ENCODE results near the gene HCN3.

DNA sequence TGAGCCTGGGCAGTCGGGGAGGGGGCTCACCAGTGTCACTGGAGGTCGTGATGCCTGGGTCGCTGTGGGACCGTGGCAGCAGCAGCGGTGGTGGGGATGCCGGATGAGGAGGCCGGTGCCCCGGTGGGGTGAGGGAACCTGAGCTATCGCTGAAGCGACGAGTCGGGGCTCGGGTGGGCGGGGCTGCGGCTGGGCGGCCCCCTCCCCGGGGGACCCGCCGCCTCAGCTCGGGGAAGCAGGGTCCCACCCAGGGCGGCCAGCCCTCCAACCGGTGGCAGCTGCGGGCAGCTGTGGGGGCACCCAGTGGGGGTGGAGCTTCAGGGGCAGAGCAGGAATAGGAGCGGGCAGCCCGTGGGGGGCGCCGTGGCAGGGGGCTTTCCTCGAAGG lies 27.0 kb upstream of the HCN3 start:
- TF ChIP-seq POLR2A (IDR thresholded peaks at IDR 0.05; ENCODE audit: low read depth, low read length), result no peak
- TF ChIP-seq TAF1 (IDR thresholded peaks at IDR 0.05; ENCODE audit: borderline replicate concordance, low read depth, low read length), result no peak

Data from GM12892 (cell line).